Activated naive CD4-positive, alpha-beta T cell treated with anti-CD3 and anti-CD28 coated beads, Interleukin-2, amount 50 U/mL, for 16 hours (primary cell): ENCODE data around the gene CENPB.
A peak's percentile ranks its signal among the peaks of the same experiment; 100 is the strongest.

Source experiments
- DNase-seq: peaks from one replicate; pipeline ENCODE4 v3.0.0-alpha.2; 2020

CENPB gene

DNA sequence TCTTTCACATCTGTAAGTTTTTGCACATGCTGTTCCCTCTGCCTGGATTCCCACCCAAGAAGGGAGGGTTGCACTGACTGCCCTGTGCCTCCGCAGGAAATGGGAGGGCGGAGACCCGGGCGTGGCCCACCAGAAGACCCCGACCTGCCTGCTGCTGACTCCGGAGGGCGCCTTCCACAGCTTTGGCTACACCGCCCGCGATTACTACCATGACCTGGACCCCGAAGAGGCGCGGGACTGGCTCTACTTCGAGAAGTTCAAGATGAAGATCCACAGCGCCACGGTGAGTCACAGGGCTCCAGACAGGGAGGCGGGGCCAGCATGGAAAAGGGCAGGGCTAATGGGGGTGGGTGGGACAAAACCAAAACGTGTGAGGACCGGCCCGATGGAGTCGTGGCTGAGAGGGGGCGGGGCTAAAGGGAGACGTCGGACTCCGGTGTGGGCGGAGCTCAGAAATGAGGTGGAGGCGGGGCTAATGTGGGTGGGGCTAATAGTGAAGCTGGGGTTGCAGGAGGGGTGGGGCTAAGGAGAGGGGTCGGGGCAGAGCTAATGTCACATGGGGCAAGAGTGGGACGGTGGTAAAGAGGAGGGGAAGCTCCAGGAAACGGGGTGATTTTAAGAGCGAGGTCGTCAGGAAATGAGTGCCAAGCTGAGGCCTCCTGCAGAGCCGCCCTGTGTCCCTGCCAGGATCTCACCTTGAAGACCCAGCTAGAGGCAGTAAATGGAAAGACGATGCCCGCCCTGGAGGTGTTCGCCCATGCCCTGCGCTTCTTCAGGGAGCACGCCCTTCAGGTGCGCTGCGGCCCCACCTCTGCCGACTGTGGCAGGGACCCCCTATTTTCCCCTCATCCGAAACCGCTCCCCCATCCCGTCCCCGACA is 41.5 kb downstream of the CENPB start:
- peak; percentile 78 for DNase-seq

GRCh38 chr20:3744037-3744436 is 42.5 kb downstream of the CENPB start:
- DNase-seq, result no peak

DNA sequence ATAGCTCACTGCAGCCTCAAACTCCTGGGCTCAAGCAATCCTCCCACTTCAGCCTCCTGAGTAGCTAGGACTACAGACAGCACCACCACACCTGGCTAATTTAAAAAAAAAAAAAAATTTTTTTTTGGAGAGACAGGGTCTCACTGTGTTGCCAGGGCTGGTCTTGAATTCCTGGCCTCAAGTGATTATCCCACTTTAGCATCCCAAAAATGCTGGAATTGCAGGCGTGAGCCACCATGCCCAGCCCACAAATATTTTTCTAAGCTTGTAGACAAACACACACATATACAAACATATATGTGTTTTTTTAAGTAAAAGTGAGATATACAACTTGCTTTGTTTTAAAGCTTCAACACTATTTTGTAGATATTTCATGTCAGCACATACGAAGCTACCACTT is 43.3 kb downstream of the CENPB start:
- no peak for DNase-seq

GRCh38 chr20:3741836-3742458 is 44.6 kb downstream of the CENPB start:
- no peak for DNase-seq

- no peak for DNase-seq
These were observed 45.8 kb downstream of the CENPB start for GRCh38 chr20:3740615-3741301.

DNA sequence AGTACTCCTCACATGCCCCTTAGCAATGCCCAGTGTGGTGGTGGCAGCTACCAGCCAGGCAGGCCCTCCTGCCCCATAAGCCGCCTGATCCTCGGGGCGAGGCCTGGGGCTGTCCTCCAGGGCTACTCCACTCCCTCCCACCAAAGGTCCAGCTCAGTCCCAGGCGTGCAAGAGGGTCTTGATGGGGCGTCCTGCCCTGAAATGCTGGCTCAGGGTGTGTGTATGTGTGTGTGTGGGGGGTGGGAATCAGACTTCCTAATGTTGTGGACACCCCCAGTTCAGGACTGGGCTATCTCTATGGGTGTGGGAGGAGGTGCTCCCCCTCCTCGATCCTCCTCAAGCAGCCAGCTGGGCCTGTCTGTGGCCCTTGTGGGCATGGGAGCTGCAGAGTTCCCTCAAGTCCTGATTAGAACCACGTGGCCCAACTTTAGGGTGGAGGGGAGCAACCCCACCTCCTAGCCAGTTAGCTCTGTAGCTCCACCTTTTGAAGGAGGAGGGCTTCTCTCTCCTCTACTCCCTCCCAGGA is 46.6 kb downstream of the CENPB start:
- no peak for DNase-seq

GRCh38 chr20:3739054-3739925 is 47.2 kb downstream of the CENPB start:
- DNase-seq, result no peak

- DNase-seq, result no peak
These were observed 48.2 kb downstream of the CENPB start for GRCh38 chr20:3738111-3739053.

- no peak for DNase-seq
These were observed 50.8 kb downstream of the CENPB start for GRCh38 chr20:3735768-3736167.

DNA sequence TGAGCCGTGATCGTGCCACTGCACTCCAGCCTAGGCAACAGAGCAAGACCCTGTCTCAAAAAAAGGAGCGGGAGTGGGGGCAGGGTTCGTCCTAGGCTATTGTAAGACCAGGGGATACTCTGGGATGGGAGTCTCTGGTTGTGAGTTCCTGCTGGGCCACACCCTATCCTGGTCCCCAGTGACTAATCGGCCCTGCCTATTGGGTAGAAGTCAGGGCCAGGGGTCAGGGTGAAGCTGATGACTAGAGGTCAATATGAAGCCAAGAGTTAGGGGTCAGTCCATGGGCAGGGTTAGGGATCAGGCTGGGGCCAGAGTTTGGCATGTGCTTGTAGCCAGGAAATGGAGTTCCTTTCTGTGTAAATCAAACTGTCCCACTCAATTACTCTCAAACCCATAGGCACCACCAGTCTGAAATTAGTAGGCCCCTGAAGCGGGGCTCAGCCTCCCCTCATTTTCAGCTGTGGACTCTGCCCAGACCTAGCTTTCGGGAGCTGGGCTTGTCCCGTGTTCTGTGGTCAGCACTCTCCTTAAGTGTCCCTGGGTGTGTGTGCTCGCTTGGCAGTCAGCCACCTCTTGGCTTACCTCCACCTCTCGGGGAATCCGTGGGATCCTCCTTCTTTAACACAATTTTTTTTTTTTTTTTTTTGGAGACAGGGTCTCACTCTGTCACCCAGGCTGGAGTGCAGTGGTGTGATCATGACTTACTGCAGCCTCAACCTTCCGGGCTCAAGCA is 52.3 kb downstream of the CENPB start:
- DNase-seq, result no peak
